H9 (cell line): ENCODE results near the gene ANTXRL. TPM values are rescaled to one million over a fixed set of nuclear protein-coding genes. Genes with fewer than 3 reads are reported as not detected.

Experiments
- DNase-seq: peaks from one replicate; pipeline ENCODE4 v3.0.0-alpha.2; 2017
- H2AFZ ChIP-seq: one replicate; pipeline ENCODE4 v1.6.1; 2013; ENCODE audit warnings: mild to moderate bottlenecking, low read length, control low read depth, moderate library complexity
- H2AK5ac ChIP-seq: 2 replicates; pipeline ENCODE4 v1.6.1; 2013; ENCODE audit warnings: low read length, control low read depth, mixed read lengths; ENCODE audit not compliant: insufficient read length
- H2BK120ac ChIP-seq: one replicate; pipeline ENCODE4 v1.6.1; 2013; ENCODE audit warnings: low read depth, mild to moderate bottlenecking, low read length, control low read depth, inconsistent platforms; ENCODE audit not compliant: poor library complexity, severe bottlenecking
- H2BK12ac ChIP-seq: 2 replicates; pipeline ENCODE4 v1.6.1; 2013; ENCODE audit warnings: low read length, control low read depth, mixed read lengths, low read depth; ENCODE audit not compliant: insufficient read length
- H2BK15ac ChIP-seq: 2 replicates; pipeline ENCODE4 v1.6.1; 2013; ENCODE audit warnings: low read depth, low read length, control low read depth
- H2BK20ac ChIP-seq: one replicate; pipeline ENCODE4 v1.6.1; 2013; ENCODE audit warnings: low read depth, mild to moderate bottlenecking, low read length, control low read depth, inconsistent platforms; ENCODE audit not compliant: poor library complexity, severe bottlenecking
- H2BK5ac ChIP-seq: 2 replicates; pipeline ENCODE4 v1.6.1; 2013; ENCODE audit warnings: low read length, control low read depth, mixed read lengths; ENCODE audit not compliant: insufficient read length
- H3K14ac ChIP-seq: 2 replicates; pipeline ENCODE4 v1.6.1; 2013; ENCODE audit warnings: low read length, control low read depth; ENCODE audit not compliant: insufficient read depth
- H3K18ac ChIP-seq: 2 replicates; pipeline ENCODE4 v1.6.1; 2013; ENCODE audit warnings: low read depth, mild to moderate bottlenecking, mixed read lengths, low read length, control low read depth; ENCODE audit not compliant: insufficient read length
- H3K23ac ChIP-seq: 2 replicates; pipeline ENCODE4 v1.6.1; 2013; ENCODE audit warnings: low read length, control low read depth, mixed read lengths, low read depth; ENCODE audit not compliant: insufficient read length
- H3K23me2 ChIP-seq: 2 replicates; pipeline ENCODE4 v1.6.1; 2013; ENCODE audit warnings: low read depth, mild to moderate bottlenecking, mixed read lengths, low read length, control low read depth; ENCODE audit not compliant: insufficient read length, poor library complexity, severe bottlenecking
- H3K27ac ChIP-seq: 2 replicates; pipeline ENCODE4 v1.5.1; 2013; ENCODE audit warnings: low read length, control low read depth, mixed read lengths, low read depth; ENCODE audit not compliant: insufficient read length
- H3K27me3 ChIP-seq: 2 replicates; pipeline ENCODE4 v1.6.1; 2013; ENCODE audit warnings: low read length, control low read depth, inconsistent platforms; ENCODE audit not compliant: insufficient read depth
- H3K4ac ChIP-seq: 2 replicates; pipeline ENCODE4 v1.6.1; 2013; ENCODE audit warnings: low read depth, mild to moderate bottlenecking, control low read depth, inconsistent platforms, low read length, moderate library complexity
- H3K4me1 ChIP-seq: 2 replicates; pipeline ENCODE4 v1.6.1; 2013; ENCODE audit warnings: low read length, control low read depth, inconsistent platforms; ENCODE audit not compliant: insufficient read depth
- H3K4me2 ChIP-seq: 2 replicates; pipeline ENCODE4 v1.6.1; 2013; ENCODE audit warnings: low read length, control low read depth, mixed read lengths; ENCODE audit not compliant: insufficient read length, insufficient read depth
- H3K56ac ChIP-seq: 2 replicates; pipeline ENCODE4 v1.6.1; 2013; ENCODE audit warnings: low read depth, mild to moderate bottlenecking, mixed read lengths, low read length, control low read depth; ENCODE audit not compliant: insufficient read length
- H3K79me1 ChIP-seq: 2 replicates; pipeline ENCODE4 v1.6.1; 2013; ENCODE audit warnings: low read depth, mild to moderate bottlenecking, moderate library complexity, low read length, control low read depth, inconsistent platforms; ENCODE audit not compliant: insufficient read depth, poor library complexity, severe bottlenecking
- H3K79me2 ChIP-seq: 2 replicates; pipeline ENCODE4 v1.6.1; 2013; ENCODE audit warnings: low read length, control low read depth, inconsistent platforms; ENCODE audit not compliant: insufficient read depth
- H3K9ac ChIP-seq: 2 replicates; pipeline ENCODE4 v1.6.1; 2013; ENCODE audit warnings: low read length, control low read depth, mixed read lengths; ENCODE audit not compliant: insufficient read length; ENCODE audit errors: extremely low read depth
- H3K9me3 ChIP-seq: one replicate; pipeline ENCODE4 v1.6.1; 2013; ENCODE audit warnings: low read depth, low read length, inconsistent platforms; ENCODE audit not compliant: control insufficient read depth
- H3T11ph ChIP-seq: one replicate; pipeline ENCODE4 v1.6.1; 2013; ENCODE audit warnings: mild to moderate bottlenecking, low read length, control low read depth, inconsistent platforms
- H4K20me1 ChIP-seq: one replicate; pipeline ENCODE4 v1.6.1; 2013; ENCODE audit not compliant: control insufficient read depth, insufficient read length, insufficient read depth
- H4K5ac ChIP-seq: 2 replicates; pipeline ENCODE4 v1.6.1; 2013; ENCODE audit warnings: low read depth, mild to moderate bottlenecking, mixed read lengths, low read length, control low read depth; ENCODE audit not compliant: insufficient read length
- H4K8ac ChIP-seq: replicated peaks from 2 replicates; pipeline ENCODE4 v1.6.1; 2013; ENCODE audit warnings: low read length, control low read depth, mixed read lengths, low read depth; ENCODE audit not compliant: insufficient read length
- H4K91ac ChIP-seq: 2 replicates; pipeline ENCODE4 v1.6.1; 2013; ENCODE audit warnings: low read depth, mild to moderate bottlenecking, moderate library complexity, mixed read lengths, low read length, control low read depth; ENCODE audit not compliant: insufficient read length
- H3K27ac Mint-ChIP-seq, 3 experiments: 2 replicates in 2 of 3; 3 replicates in 1 of 3; pipeline ENCODE4 v1.8.0; 2020 to 2021; ENCODE audit warnings: mixed read lengths in 3 of 3, mild to moderate bottlenecking in 1 of 3, moderate library complexity in 1 of 3
- H3K27me3 Mint-ChIP-seq: 2 replicates; pipeline ENCODE4 v1.8.0; 2021; ENCODE audit warnings: low read depth, mild to moderate bottlenecking, moderate library complexity, mixed read lengths
- H3K36me3 Mint-ChIP-seq, 3 experiments: 2 replicates in 2 of 3; 3 replicates in 1 of 3; pipeline ENCODE4 v1.8.0; 2020 to 2021; ENCODE audit warnings: low read depth in 3 of 3, mixed read lengths in 3 of 3; ENCODE audit not compliant: insufficient read depth in 1 of 3
- H3K4me1 Mint-ChIP-seq, 2 experiments: 2 replicates each; pipeline ENCODE4 v1.8.0; 2020; ENCODE audit warnings: mixed read lengths in 2 of 2
- H3K4me3 Mint-ChIP-seq, 2 experiments: 2 replicates in 1 of 2; 3 replicates in 1 of 2; pipeline ENCODE4 v1.8.0; 2020 to 2021; ENCODE audit warnings: mild to moderate bottlenecking in 2 of 2, mixed read lengths in 2 of 2, moderate library complexity in 1 of 2
- H3K9me3 Mint-ChIP-seq, 2 experiments: 2 replicates in 1 of 2; 3 replicates in 1 of 2; pipeline ENCODE4 v1.8.0; 2020; ENCODE audit warnings: mild to moderate bottlenecking in 2 of 2, mixed read lengths in 2 of 2, moderate library complexity in 1 of 2
- CTCF ChIP-seq: fragments of 200-600 bp; sonication (generic); conservative IDR thresholded peaks from 3 replicates; pipeline ENCODE4 v1.8.0; 2021; ENCODE audit warnings: antibody characterized with exemption, mild to moderate bottlenecking
- WGBS: extraction: QIAGEN DNeasy Blood & Tissue Kit; methylation state at CpG from one replicate; pipeline ENCODE4 v1.1.7; 2013; ENCODE audit warnings: missing lambda C conversion rate, low lambda C conversion rate, mixed read lengths; ENCODE audit not compliant: insufficient read length; ENCODE audit errors: extremely low coverage; 5-methylcytosine and 5-hydroxymethylcytosine counted together
- total RNA-seq: library from RNA; stranded (reverse); gene quantifications from 2 replicates; pipeline ENCODE4 v1.2.1, GENCODE V29; 2021

Gene ANTXRL
- total RNA-seq, 1 experiment from 2014 or later: not detected

- H3K4me3 Mint-ChIP-seq: no peak overlapping the region
- Histone ChIP-seq H2BK120ac (no peak overlapping the region), H3K79me1 (no peaks in the 10 kb centered on the region), H2BK12ac (no peak overlapping the region), H3K27me3 (no peaks in the 10 kb centered on the region), H3T11ph (no peak overlapping the region), H2BK5ac (no peak overlapping the region), H2AFZ (no peak overlapping the region), H4K20me1 (no peaks in the 10 kb centered on the region), H3K27ac (no peak overlapping the region), H3K23ac (no peak overlapping the region), H2BK20ac (no peak overlapping the region), H4K91ac (no peak overlapping the region), H2BK15ac (no peak overlapping the region), H4K8ac (no peak overlapping the region), H3K23me2 (no peaks in the 10 kb centered on the region), H2AK5ac (no peak overlapping the region), H3K18ac (no peak overlapping the region), H3K79me2 (no peaks in the 10 kb centered on the region), H3K56ac (no peak overlapping the region), H3K4me1 (no peaks in the 10 kb centered on the region), H3K14ac (no peak overlapping the region), H4K5ac (no peak overlapping the region), H3K4me2 (no peak overlapping the region), H3K9ac (no peak overlapping the region), H3K9me3 (no peaks in the 10 kb centered on the region), H3K4ac (no peak overlapping the region)
- H3K27ac Mint-ChIP-seq: no peak overlapping the region
- peaks cover 2% of the 10 kb centered on the region; the same call in 1 of the 2 replicates for H3K27me3 Mint-ChIP-seq
- TF ChIP-seq CTCF: no peak
- no CpG with 5 or more reads among the region's 3 CpGs for WGBS
- no peaks in the 10 kb centered on the region; a peak in 1 of 5 replicates for H3K9me3 Mint-ChIP-seq
- no peaks in the 10 kb centered on the region for H3K36me3 Mint-ChIP-seq
- DNase-seq: peak; percentile 8
- no peaks in the 10 kb centered on the region for H3K4me1 Mint-ChIP-seq
Measured at GRCh38 chr10:46247181-46247475, 39.7 kb upstream of the ANTXRL start.
